ENCODE measurements around the gene XIRP1. TPM values are rescaled to one million over a fixed set of nuclear protein-coding genes. Genes with fewer than 3 reads are reported as not detected.

XIRP1 gene
- total RNA-seq, 4 donors from 2014 or later = 0.40 to 6.0 TPM; not detected in 2

DNA sequence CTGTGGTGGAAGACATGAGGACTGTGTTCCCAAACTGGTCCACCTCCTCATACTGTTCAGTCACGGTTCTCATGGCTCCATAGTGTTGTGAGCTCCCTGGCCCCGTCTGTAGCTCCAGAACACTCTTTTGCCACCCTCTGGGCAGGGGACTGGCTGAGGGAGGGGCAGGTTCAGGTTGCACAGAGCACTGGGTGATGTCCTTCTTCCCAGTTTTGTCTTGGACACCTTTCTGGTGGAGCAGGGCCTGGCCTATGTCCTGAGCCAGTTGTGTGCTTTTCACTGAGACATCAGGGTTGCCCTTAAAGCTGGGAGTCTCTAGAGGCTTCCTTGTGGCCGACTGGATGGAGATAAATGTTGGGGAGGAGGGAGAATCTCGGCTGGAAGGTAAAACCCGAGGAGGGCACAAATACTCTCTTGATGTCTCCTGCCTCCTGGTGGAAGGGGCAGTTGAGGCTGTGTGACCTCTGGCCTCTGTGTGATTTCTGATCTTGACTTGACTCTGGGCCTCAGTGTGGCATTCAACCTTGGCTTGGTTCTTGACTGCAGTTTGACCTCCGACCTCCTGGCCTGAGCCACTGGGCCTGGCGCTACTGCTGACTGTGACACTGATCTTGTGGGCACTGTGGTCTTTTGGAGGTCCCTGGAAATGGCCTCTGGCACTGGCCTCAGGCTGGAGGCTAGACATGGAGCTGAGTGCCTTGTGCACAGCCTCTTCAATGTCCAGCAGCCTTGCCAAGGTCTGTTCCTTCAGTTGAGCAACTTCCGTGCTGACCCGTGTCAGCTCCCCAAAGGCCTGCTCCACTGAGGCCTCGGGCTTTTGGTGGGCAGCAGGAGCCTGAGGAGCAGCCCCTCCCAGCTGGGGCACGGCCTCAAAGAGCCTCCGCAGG is 8.1 kb downstream of the XIRP1 start:
- Histone ChIP-seq H3K36me3 (no peaks in the 10 kb centered on the region), H3K27ac (no peak overlapping the region), H3K4me3 (no peak overlapping the region), H3K4me1 (peaks cover 12 to 23% (median 16%) of the 10 kb centered on the region in 4 donors), H3K9me3 (no peaks in the 10 kb centered on the region), H3K27me3 (no peaks in the 10 kb centered on the region)
- intact Hi-C loops (cut with DNase I; ENCODE audit: low total_unique reads) (loop anchor here (5.0 kb wide), 1 partner anchor 42 kb away; no protein-coding TSS in a partner anchor), in situ Hi-C loops (cut with MboI; ENCODE audit: low pct_ligation_motif_present in 1 of 4, low pct_unique_long_range_greater_than_20kb in 1 of 4, low sequenced_read_pairs in 3 of 4) (loop anchor here in 3 of 4 donors (25.0 kb wide), 2 partner anchors 103 to 203 kb away; partner anchors contain the start of genes SLC25A38 (in 3 of the 3) and CX3CR1 (in 1 of the 3))
- TF ChIP-seq CTCF (IDR thresholded peaks at IDR 0.05) (no peak), POLR2A (IDR thresholded peaks at IDR 0.05) (no peak), POLR2AphosphoS5 (IDR thresholded peaks at IDR 0.05) (no peak), EP300 (IDR thresholded peaks at IDR 0.05; ENCODE audit: low read depth) (no peak)
- 80 to 90% methylated on average over 2 to 9 of the region's 12 CpGs for WGBS, 2 donors (ENCODE audit: low coverage in 1 of 2)
- no peak for DNase-seq

- 83% methylated on average over 12 of the region's 12 CpGs; no CpG with 5 or more reads in 1 of the 2 donors for whole genome bisulfite sequencing, 2 donors (ENCODE audit: low coverage in 1 of 2)
- peak overlapping the region; percentile 53 to 94 (median 80) for H3K27ac ChIP-seq
- H3K27me3 ChIP-seq = no peaks in the 10 kb centered on the region
- no peaks in the 10 kb centered on the region for H3K36me3 ChIP-seq
- intact Hi-C loops (cut with DNase I; ENCODE audit: low total_unique reads) = loop anchor here (5.0 kb wide), 1 partner anchor 41 kb away; no protein-coding TSS in a partner anchor
- no peaks in the 10 kb centered on the region for H3K9me3 ChIP-seq
- no peak for TF ChIP-seq POLR2A (IDR thresholded peaks at IDR 0.05)
- no peak for TF ChIP-seq POLR2AphosphoS5 (IDR thresholded peaks at IDR 0.05)
- no peak for TF ChIP-seq EP300 (IDR thresholded peaks at IDR 0.05; ENCODE audit: low read depth)
- TF ChIP-seq CTCF (IDR thresholded peaks at IDR 0.05) = no peak
- in situ Hi-C loops (cut with MboI; ENCODE audit: low pct_ligation_motif_present in 1 of 4, low pct_unique_long_range_greater_than_20kb in 1 of 4, low sequenced_read_pairs in 3 of 4) = loop anchor here in 3 of 4 donors (25.0 kb wide), 2 partner anchors 104 to 204 kb away; partner anchors contain the start of genes SLC25A38 (in 3 of the 3) and CX3CR1 (in 1 of the 3)
- H3K4me1 ChIP-seq = peaks cover 16 to 30% (median 22%) of the 10 kb centered on the region in 4 donors
- no peak overlapping the region for H3K4me3 ChIP-seq
- no peak for DNase-seq
These were observed 8.9 kb downstream of the XIRP1 start for GRCh38 chr3:39183211-39184080.

DNA sequence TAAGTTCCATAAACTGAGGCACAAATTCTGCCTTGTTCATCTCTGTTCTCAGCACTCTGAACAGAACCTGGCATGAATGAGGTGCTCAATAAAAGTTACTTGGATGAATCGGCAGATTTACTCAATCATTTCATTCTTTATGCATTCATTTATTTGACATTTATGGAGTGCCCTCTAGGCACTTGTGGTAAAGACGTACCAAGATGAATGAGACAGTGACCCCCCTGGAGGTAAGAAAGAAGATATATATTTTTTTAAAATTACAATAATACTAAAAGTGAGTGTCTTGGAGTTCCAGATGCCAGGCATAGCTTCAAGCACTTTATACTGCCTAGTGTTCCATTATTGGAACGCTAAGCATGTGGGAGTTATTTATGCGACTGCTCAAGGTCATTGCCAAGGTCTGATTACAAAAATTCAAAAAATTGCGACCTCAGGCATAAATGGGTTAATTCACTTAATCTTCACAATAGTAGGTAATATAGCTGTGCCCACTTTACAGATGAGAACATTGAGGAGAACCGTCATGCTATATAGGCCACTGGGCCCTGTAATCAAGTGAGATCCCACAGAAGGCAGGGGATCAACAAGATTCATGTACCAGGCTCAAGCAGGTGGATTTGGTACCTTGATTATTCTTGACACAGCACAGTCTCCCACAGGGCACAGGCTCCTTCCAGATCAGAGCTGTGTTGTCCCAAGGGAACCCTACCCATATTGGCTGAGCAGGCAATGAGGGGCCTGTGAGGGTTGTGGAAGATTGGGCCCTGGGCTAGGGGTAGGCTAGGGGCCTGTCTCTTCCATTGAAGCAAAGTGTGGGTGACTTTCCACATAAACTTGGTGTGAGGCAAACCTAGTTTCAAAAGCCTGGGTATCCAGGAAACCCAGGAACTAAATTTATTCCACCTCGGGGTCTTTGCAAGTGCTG is 10.7 kb downstream of the XIRP1 start:
- intact Hi-C loops (cut with DNase I; ENCODE audit: low total_unique reads) (loop anchor here (5.0 kb wide), 1 partner anchor 39 kb away; no protein-coding TSS in a partner anchor), in situ Hi-C loops (cut with MboI; ENCODE audit: low pct_ligation_motif_present in 1 of 4, low pct_unique_long_range_greater_than_20kb in 1 of 4, low sequenced_read_pairs in 3 of 4) (loop anchor here in 3 of 4 donors (25.0 kb wide), 2 partner anchors 106 to 206 kb away; partner anchors contain the start of genes SLC25A38 (in 3 of the 3) and CX3CR1 (in 1 of the 3))
- no peaks in the 10 kb centered on the region for H3K36me3 ChIP-seq
- no peak for DNase-seq
- no peak overlapping the region for H3K4me3 ChIP-seq
- TF ChIP-seq CTCF (IDR thresholded peaks at IDR 0.05) (peak in 1 of 5 experiments; percentile 21), EP300 (IDR thresholded peaks at IDR 0.05; ENCODE audit: low read depth) (no peak)
- H3K27me3 ChIP-seq = no peaks in the 10 kb centered on the region
- H3K4me1 ChIP-seq = peaks cover 20 to 43% (median 30%) of the 10 kb centered on the region in 4 donors
- peak overlapping the region; percentile 79 to 94 (median 80) for H3K27ac ChIP-seq
- H3K9me3 ChIP-seq = no peaks in the 10 kb centered on the region
- WGBS, 2 donors (ENCODE audit: low coverage in 1 of 2) = 77 to 78% methylated on average over 6 to 7 of the region's 7 CpGs
